Measurements from ENCODE around the gene GPHN. TPM values are rescaled to one million over a fixed set of nuclear protein-coding genes. Genes with fewer than 3 reads are reported as not detected.
"Not testable (repeated sequence)": the region's sequence is repeated elsewhere in the genome, so short reads cannot be mapped to it uniquely, and the experiment has no call there.

The GPHN gene
- total RNA-seq, 1 experiment from 2014 or later: 5.7 TPM

- no peak for DNase-seq (ENCODE audit: low read depth)
- in situ Hi-C loops (cut with HindIII; ENCODE audit: low pct_unique_long_range_greater_than_20kb, low sequenced_read_pairs): no loop called here
These were observed 537.5 kb downstream of the GPHN start for GRCh38 chr14:67045440-67045839.

GRCh38 chr14:67050896-67051295 is 542.9 kb downstream of the GPHN start:
- no peak for DNase-seq (ENCODE audit: low read depth)
- in situ Hi-C loops (cut with HindIII; ENCODE audit: low pct_unique_long_range_greater_than_20kb, low sequenced_read_pairs): no loop called here

- in situ Hi-C loops (cut with HindIII; ENCODE audit: low pct_unique_long_range_greater_than_20kb, low sequenced_read_pairs): no loop called here
- no peak for DNase-seq (ENCODE audit: low read depth)
These were observed 548.7 kb downstream of the GPHN start for GRCh38 chr14:67056684-67057083.

GRCh38 chr14:67059596-67059995 is 551.6 kb downstream of the GPHN start:
- DNase-seq (ENCODE audit: low read depth): no peak
- in situ Hi-C loops (cut with HindIII; ENCODE audit: low pct_unique_long_range_greater_than_20kb, low sequenced_read_pairs): no loop called here

GRCh38 chr14:67060546-67060945 is 552.6 kb downstream of the GPHN start:
- no peak for DNase-seq (ENCODE audit: low read depth)
- in situ Hi-C loops (cut with HindIII; ENCODE audit: low pct_unique_long_range_greater_than_20kb, low sequenced_read_pairs): no loop called here

- in situ Hi-C loops (cut with HindIII; ENCODE audit: low pct_unique_long_range_greater_than_20kb, low sequenced_read_pairs); DNase-seq (ENCODE audit: low read depth): not testable (repeated sequence)
These were observed 559.3 kb downstream of the GPHN start for GRCh38 chr14:67067070-67067814.

- in situ Hi-C loops (cut with HindIII; ENCODE audit: low pct_unique_long_range_greater_than_20kb, low sequenced_read_pairs): no loop called here
These were observed 560.3 kb downstream of the GPHN start for GRCh38 chr14:67068251-67068650.

GRCh38 chr14:67071506-67071905 is 563.6 kb downstream of the GPHN start:
- in situ Hi-C loops (cut with HindIII; ENCODE audit: low pct_unique_long_range_greater_than_20kb, low sequenced_read_pairs): no loop called here
- no peak for DNase-seq (ENCODE audit: low read depth)

More at GRCh38 chr14:67068251-67068650, 560.3 kb downstream of the GPHN start:
- no peak for DNase-seq (ENCODE audit: low read depth)

GRCh38 chr14:67077921-67078320 is 570.0 kb downstream of the GPHN start:
- in situ Hi-C loops (cut with HindIII; ENCODE audit: low pct_unique_long_range_greater_than_20kb, low sequenced_read_pairs): no loop called here
- no peak for DNase-seq (ENCODE audit: low read depth)

GRCh38 chr14:67079846-67080245 is 571.9 kb downstream of the GPHN start:
- in situ Hi-C loops (cut with HindIII; ENCODE audit: low pct_unique_long_range_greater_than_20kb, low sequenced_read_pairs): no loop called here
- no peak for DNase-seq (ENCODE audit: low read depth)

- in situ Hi-C loops (cut with HindIII; ENCODE audit: low pct_unique_long_range_greater_than_20kb, low sequenced_read_pairs): no loop called here
- no peak for DNase-seq (ENCODE audit: low read depth)
These were observed 600.3 kb downstream of the GPHN start for GRCh38 chr14:67108230-67108629.

GRCh38 chr14:67111022-67111421 is 603.1 kb downstream of the GPHN start:
- in situ Hi-C loops (cut with HindIII; ENCODE audit: low pct_unique_long_range_greater_than_20kb, low sequenced_read_pairs): no loop called here
- no peak for DNase-seq (ENCODE audit: low read depth)

GRCh38 chr14:67112344-67112743 is 604.4 kb downstream of the GPHN start:
- DNase-seq (ENCODE audit: low read depth): no peak
- in situ Hi-C loops (cut with HindIII; ENCODE audit: low pct_unique_long_range_greater_than_20kb, low sequenced_read_pairs): no loop called here

- no peak for DNase-seq (ENCODE audit: low read depth)
- in situ Hi-C loops (cut with HindIII; ENCODE audit: low pct_unique_long_range_greater_than_20kb, low sequenced_read_pairs): no loop called here
These were observed 619.2 kb downstream of the GPHN start for GRCh38 chr14:67127174-67127573.

- in situ Hi-C loops (cut with HindIII; ENCODE audit: low pct_unique_long_range_greater_than_20kb, low sequenced_read_pairs): no loop called here
- no peak for DNase-seq (ENCODE audit: low read depth)
These were observed 621.8 kb downstream of the GPHN start for GRCh38 chr14:67129768-67130167.

- in situ Hi-C loops (cut with HindIII; ENCODE audit: low pct_unique_long_range_greater_than_20kb, low sequenced_read_pairs): no loop called here
- DNase-seq (ENCODE audit: low read depth): no peak
These were observed 623.7 kb downstream of the GPHN start for GRCh38 chr14:67131691-67132090.

GRCh38 chr14:67133144-67133543 is 625.2 kb downstream of the GPHN start:
- no peak for DNase-seq (ENCODE audit: low read depth)
- in situ Hi-C loops (cut with HindIII; ENCODE audit: low pct_unique_long_range_greater_than_20kb, low sequenced_read_pairs): no loop called here

GRCh38 chr14:67133595-67134441 is 625.9 kb downstream of the GPHN start:
- no peak for DNase-seq (ENCODE audit: low read depth)
- in situ Hi-C loops (cut with HindIII; ENCODE audit: low pct_unique_long_range_greater_than_20kb, low sequenced_read_pairs): no loop called here

GRCh38 chr14:67137744-67138371 is 629.9 kb downstream of the GPHN start:
- DNase-seq (ENCODE audit: low read depth): no peak
- in situ Hi-C loops (cut with HindIII; ENCODE audit: low pct_unique_long_range_greater_than_20kb, low sequenced_read_pairs): no loop called here

Data from Caki2 (cell line).